ENCODE measurements around the gene TMEM92.

Gene TMEM92

DNA sequence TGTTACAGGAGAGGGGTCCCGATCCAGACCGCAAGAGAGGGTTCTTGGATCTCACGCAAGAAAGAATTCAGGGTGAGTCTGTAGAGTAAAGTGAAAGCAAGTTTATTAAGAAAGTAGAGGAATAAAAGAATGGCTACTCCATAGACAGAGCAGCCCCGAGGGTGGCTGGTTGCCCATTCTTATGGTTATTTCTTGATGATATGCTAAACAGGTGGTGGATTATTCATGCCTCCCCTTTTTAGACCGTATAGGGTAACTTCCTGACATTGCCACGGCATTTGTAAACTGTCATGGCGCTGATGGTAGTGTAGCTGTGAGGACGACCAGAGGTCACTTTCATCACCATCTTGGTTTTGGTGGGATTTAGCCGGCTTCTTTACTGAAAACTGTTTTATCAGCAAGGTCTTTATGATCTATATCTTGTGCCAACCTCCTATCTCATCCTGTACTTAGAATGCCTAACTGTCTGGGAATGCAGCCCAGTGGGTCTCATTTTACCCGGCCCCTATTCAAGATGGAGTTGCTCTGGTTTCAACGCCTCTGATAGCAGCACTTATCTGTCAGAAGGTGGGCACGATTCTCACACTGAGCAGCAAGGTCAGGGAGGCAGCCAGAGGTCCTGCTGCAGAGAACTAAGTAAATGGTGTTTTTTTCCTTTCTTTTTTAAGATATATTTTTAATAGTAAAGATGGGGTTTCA is 45.2 kb downstream of the TMEM92 start:
- no peak overlapping the region for H3K9ac ChIP-seq (ENCODE audit: low read length)
- H3K14ac ChIP-seq (ENCODE audit: low read length), result no peak overlapping the region
- no peak overlapping the region for H3K4me2 ChIP-seq (ENCODE audit: low read length)
- no peak overlapping the region for H2BK12ac ChIP-seq (ENCODE audit: low read length)
- no CpG with 5 or more reads among the region's 12 CpGs for WGBS (ENCODE audit: extremely low coverage, insufficient coverage, insufficient read length)
- no peak overlapping the region for H4K8ac ChIP-seq (ENCODE audit: low read depth, low read length)
- no peaks in the 10 kb centered on the region for H3K36me3 ChIP-seq (ENCODE audit: control insufficient read depth in 1 of 2, insufficient read depth in 2 of 2, low read length in 2 of 2)
- no peak overlapping the region for H2BK5ac ChIP-seq (ENCODE audit: low read depth, low read length, poor library complexity)
- H3K79me2 ChIP-seq (ENCODE audit: control insufficient read depth, insufficient read depth, low read length, poor library complexity), result no peaks in the 10 kb centered on the region
- H2AK5ac ChIP-seq (ENCODE audit: low read length), result no peak overlapping the region
- no peak overlapping the region for H3K4me3 ChIP-seq (ENCODE audit: low read depth, low read length)
- no peaks in the 10 kb centered on the region for H3K9me3 ChIP-seq (ENCODE audit: insufficient read depth, low read depth, low read length)
- no peak overlapping the region for H2BK120ac ChIP-seq (ENCODE audit: insufficient read depth, low read length, poor library complexity)
- no peak overlapping the region for H3K23ac ChIP-seq (ENCODE audit: low read length)
- no peak overlapping the region for H2AFZ ChIP-seq (ENCODE audit: insufficient read depth, low read length, poor library complexity)
- no peak overlapping the region for H4K12ac ChIP-seq (ENCODE audit: low read depth, low read length)
- no peak for DNase-seq
- no peak overlapping the region for H3K4ac ChIP-seq (ENCODE audit: low read depth, low read length)
- no peak overlapping the region for H4K91ac ChIP-seq (ENCODE audit: low read depth, low read length)
- no peaks in the 10 kb centered on the region for H3K79me1 ChIP-seq (ENCODE audit: low read length)
- no peak overlapping the region for H3K18ac ChIP-seq (ENCODE audit: low read length)
- H3K27ac ChIP-seq (ENCODE audit: low read depth, low read length), result no peak overlapping the region
- peaks cover 19% of the 10 kb centered on the region in 2 experiments for H3K4me1 ChIP-seq (ENCODE audit: control insufficient read depth in 1 of 2, insufficient read depth in 2 of 2, low read length in 2 of 2)
- no peaks in the 10 kb centered on the region for H3K27me3 ChIP-seq (ENCODE audit: insufficient read depth, low read length)

DNA sequence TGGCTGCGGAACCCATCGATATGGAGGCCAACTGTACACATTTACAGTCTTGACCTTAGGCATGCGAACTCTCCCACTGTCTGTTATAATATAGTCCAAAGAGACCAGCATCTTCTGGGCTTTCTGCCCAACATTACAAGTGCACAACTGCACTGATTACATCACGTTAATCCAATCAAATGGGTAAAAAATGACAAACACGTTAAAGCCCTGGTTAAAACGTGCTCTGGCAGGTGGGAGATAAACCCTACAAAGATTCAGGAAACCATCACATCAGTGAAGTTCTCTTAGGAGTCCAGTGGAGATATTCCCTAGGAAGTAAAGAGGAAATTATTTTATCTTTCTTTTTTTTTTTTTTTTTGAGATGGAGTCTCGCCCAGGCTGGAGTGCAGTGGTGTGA is 48.0 kb downstream of the TMEM92 start:
- H3K18ac ChIP-seq (ENCODE audit: low read length), result no peak overlapping the region
- H2AFZ ChIP-seq (ENCODE audit: insufficient read depth, low read length, poor library complexity), result no peak overlapping the region
- no peaks in the 10 kb centered on the region for H3K79me2 ChIP-seq (ENCODE audit: control insufficient read depth, insufficient read depth, low read length, poor library complexity)
- peaks cover 19% of the 10 kb centered on the region in 2 experiments for H3K4me1 ChIP-seq (ENCODE audit: control insufficient read depth in 1 of 2, insufficient read depth in 2 of 2, low read length in 2 of 2)
- H4K12ac ChIP-seq (ENCODE audit: low read depth, low read length), result no peak overlapping the region
- no peak overlapping the region for H4K8ac ChIP-seq (ENCODE audit: low read depth, low read length)
- H3K27ac ChIP-seq (ENCODE audit: low read depth, low read length), result no peak overlapping the region
- no peak overlapping the region for H3K23ac ChIP-seq (ENCODE audit: low read length)
- H3K4me2 ChIP-seq (ENCODE audit: low read length), result no peak overlapping the region
- no peak overlapping the region for H2BK120ac ChIP-seq (ENCODE audit: insufficient read depth, low read length, poor library complexity)
- no peaks in the 10 kb centered on the region for H3K27me3 ChIP-seq (ENCODE audit: insufficient read depth, low read length)
- no peak overlapping the region for H2BK12ac ChIP-seq (ENCODE audit: low read length)
- H3K4me3 ChIP-seq (ENCODE audit: low read depth, low read length), result no peak overlapping the region
- no peak overlapping the region for H3K9ac ChIP-seq (ENCODE audit: low read length)
- H4K91ac ChIP-seq (ENCODE audit: low read depth, low read length), result no peak overlapping the region
- no peaks in the 10 kb centered on the region for H3K36me3 ChIP-seq (ENCODE audit: control insufficient read depth in 1 of 2, insufficient read depth in 2 of 2, low read length in 2 of 2)
- no peak overlapping the region for H2AK5ac ChIP-seq (ENCODE audit: low read length)
- H3K9me3 ChIP-seq (ENCODE audit: insufficient read depth, low read depth, low read length), result no peaks in the 10 kb centered on the region
- H3K79me1 ChIP-seq (ENCODE audit: low read length), result no peaks in the 10 kb centered on the region
- no peak overlapping the region for H3K14ac ChIP-seq (ENCODE audit: low read length)
- no peak overlapping the region for H2BK5ac ChIP-seq (ENCODE audit: low read depth, low read length, poor library complexity)
- peak in 1 of 2 donors; percentile 39 for DNase-seq
- H3K4ac ChIP-seq (ENCODE audit: low read depth, low read length), result no peak overlapping the region
- no CpG with 5 or more reads among the region's 7 CpGs for WGBS (ENCODE audit: extremely low coverage, insufficient coverage, insufficient read length)

DNA sequence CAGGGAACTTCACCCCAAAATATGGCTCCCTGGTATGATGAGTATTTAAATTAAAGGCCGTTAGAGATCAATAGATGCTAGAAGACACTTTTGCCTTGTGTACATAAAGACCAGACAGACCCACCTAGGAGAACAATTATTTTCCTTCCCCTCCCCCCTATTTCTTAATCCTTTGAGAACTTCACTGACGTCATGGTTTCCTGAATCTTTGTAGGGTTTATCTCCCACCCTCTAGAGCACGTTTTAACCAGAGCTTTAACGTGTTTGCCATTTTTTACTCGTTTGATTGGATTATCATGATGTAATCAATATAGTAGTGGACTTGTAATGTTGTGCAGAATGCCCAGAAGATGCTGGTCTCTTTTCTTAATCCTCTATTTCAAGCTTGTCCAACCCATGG is 48.8 kb downstream of the TMEM92 start:
- Histone ChIP-seq H2AK5ac (ENCODE audit: low read length) (no peak overlapping the region), H2BK120ac (ENCODE audit: insufficient read depth, low read length, poor library complexity) (no peak overlapping the region), H3K4ac (ENCODE audit: low read depth, low read length) (no peak overlapping the region), H3K23ac (ENCODE audit: low read length) (no peak overlapping the region), H3K9ac (ENCODE audit: low read length) (no peak overlapping the region), H3K4me3 (ENCODE audit: low read depth, low read length) (no peak overlapping the region), H3K27me3 (ENCODE audit: insufficient read depth, low read length) (no peaks in the 10 kb centered on the region), H2BK5ac (ENCODE audit: low read depth, low read length, poor library complexity) (no peak overlapping the region), H4K91ac (ENCODE audit: low read depth, low read length) (no peak overlapping the region), H3K79me2 (ENCODE audit: control insufficient read depth, insufficient read depth, low read length, poor library complexity) (no peaks in the 10 kb centered on the region), H3K4me2 (ENCODE audit: low read length) (no peak overlapping the region), H2AFZ (ENCODE audit: insufficient read depth, low read length, poor library complexity) (no peak overlapping the region), H3K4me1 (ENCODE audit: control insufficient read depth in 1 of 2, insufficient read depth in 2 of 2, low read length in 2 of 2) (peaks cover 12 to 15% of the 10 kb centered on the region in 2 experiments), H4K8ac (ENCODE audit: low read depth, low read length) (no peak overlapping the region), H3K14ac (ENCODE audit: low read length) (no peak overlapping the region), H4K12ac (ENCODE audit: low read depth, low read length) (no peak overlapping the region), H3K18ac (ENCODE audit: low read length) (no peak overlapping the region), H3K79me1 (ENCODE audit: low read length) (no peaks in the 10 kb centered on the region), H3K27ac (ENCODE audit: low read depth, low read length) (no peak overlapping the region), H3K36me3 (ENCODE audit: control insufficient read depth in 1 of 2, insufficient read depth in 2 of 2, low read length in 2 of 2) (no peaks in the 10 kb centered on the region), H2BK12ac (ENCODE audit: low read length) (no peak overlapping the region), H3K9me3 (ENCODE audit: insufficient read depth, low read depth, low read length) (no peaks in the 10 kb centered on the region)
- no peak for DNase-seq
- no CpG with 5 or more reads among the region's 5 CpGs for WGBS (ENCODE audit: extremely low coverage, insufficient coverage, insufficient read length)

DNA sequence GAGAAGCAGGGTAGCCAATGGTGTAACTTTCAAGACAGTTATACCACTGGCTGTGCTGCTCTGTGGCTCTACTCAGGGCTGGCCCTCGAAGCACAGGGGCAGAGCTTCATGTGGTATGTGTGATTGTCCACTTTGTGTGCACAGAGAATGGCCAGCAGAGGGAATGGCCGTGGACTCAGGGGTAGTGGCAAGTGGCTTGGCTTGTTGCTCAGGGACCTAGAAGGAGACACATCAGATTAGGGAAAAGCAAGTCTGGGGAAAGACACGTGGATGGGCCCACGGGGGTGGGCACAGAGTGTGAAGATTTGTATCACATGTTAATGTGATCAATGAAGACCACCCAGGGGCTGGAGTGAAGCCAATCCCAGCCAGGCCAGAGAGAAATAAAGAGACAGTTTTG is 51.6 kb downstream of the TMEM92 start:
- no peak overlapping the region for H2BK120ac ChIP-seq (ENCODE audit: insufficient read depth, low read length, poor library complexity)
- no peak overlapping the region for H3K23ac ChIP-seq (ENCODE audit: low read length)
- no peak overlapping the region for H4K91ac ChIP-seq (ENCODE audit: low read depth, low read length)
- no CpG with 5 or more reads among the region's 4 CpGs for WGBS (ENCODE audit: extremely low coverage, insufficient coverage, insufficient read length)
- H3K18ac ChIP-seq (ENCODE audit: low read length), result no peak overlapping the region
- H3K36me3 ChIP-seq (ENCODE audit: control insufficient read depth in 1 of 2, insufficient read depth in 2 of 2, low read length in 2 of 2), result no peaks in the 10 kb centered on the region
- no peaks in the 10 kb centered on the region for H3K79me1 ChIP-seq (ENCODE audit: low read length)
- H3K4me1 ChIP-seq (ENCODE audit: control insufficient read depth in 1 of 2, insufficient read depth in 2 of 2, low read length in 2 of 2), result no peaks in the 10 kb centered on the region
- DNase-seq, result no peak
- H3K14ac ChIP-seq (ENCODE audit: low read length), result no peak overlapping the region
- no peaks in the 10 kb centered on the region for H3K79me2 ChIP-seq (ENCODE audit: control insufficient read depth, insufficient read depth, low read length, poor library complexity)
- no peak overlapping the region for H4K8ac ChIP-seq (ENCODE audit: low read depth, low read length)
- H3K4me2 ChIP-seq (ENCODE audit: low read length), result no peak overlapping the region
- H4K12ac ChIP-seq (ENCODE audit: low read depth, low read length), result no peak overlapping the region
- H2AFZ ChIP-seq (ENCODE audit: insufficient read depth, low read length, poor library complexity), result no peak overlapping the region
- H2AK5ac ChIP-seq (ENCODE audit: low read length), result no peak overlapping the region
- H2BK5ac ChIP-seq (ENCODE audit: low read depth, low read length, poor library complexity), result no peak overlapping the region
- H3K27ac ChIP-seq (ENCODE audit: low read depth, low read length), result no peak overlapping the region
- H3K27me3 ChIP-seq (ENCODE audit: insufficient read depth, low read length), result no peaks in the 10 kb centered on the region
- peaks cover 3% of the 10 kb centered on the region for H3K9me3 ChIP-seq (ENCODE audit: insufficient read depth, low read depth, low read length)
- no peak overlapping the region for H3K4me3 ChIP-seq (ENCODE audit: low read depth, low read length)
- H3K4ac ChIP-seq (ENCODE audit: low read depth, low read length), result no peak overlapping the region
- H3K9ac ChIP-seq (ENCODE audit: low read length), result no peak overlapping the region
- no peak overlapping the region for H2BK12ac ChIP-seq (ENCODE audit: low read length)

Data from trophoblast cell (in vitro differentiated cells and primary cell).